Neural cell (in vitro differentiated cells): Measurements from ENCODE around the gene CAMSAP2. TPM values are rescaled to one million over a fixed set of nuclear protein-coding genes. Genes with fewer than 3 reads are reported as not detected.

Experiments used
- H2AFZ ChIP-seq: fragments of 200-600, 300-800 bp; sonication (generic), shearing (Covaris generic); 2 replicates; pipeline ENCODE4 v1.6.0; 2014; ENCODE audit warnings: low read depth, mild to moderate bottlenecking, antibody characterized with exemption, low read length, moderate library complexity
- H3F3A ChIP-seq: fragments of 200-600 bp; shearing (Covaris generic); 2 replicates; pipeline ENCODE4 v1.6.1; 2016; ENCODE audit warnings: mild to moderate bottlenecking, moderate library complexity, mixed read lengths, antibody characterized with exemption, low read length; ENCODE audit not compliant: insufficient read depth, poor library complexity, severe bottlenecking
- H3K27ac ChIP-seq: fragments of 200-600, 300-800 bp; sonication (generic), shearing (Covaris generic); 2 replicates; pipeline ENCODE4 v1.5.1; 2014; ENCODE audit warnings: mild to moderate bottlenecking, low read length, moderate library complexity
- H3K27me3 ChIP-seq: fragments of 300-800, 200-600 bp; sonication (generic), shearing (Covaris generic); 2 replicates; pipeline ENCODE4 v1.6.0; 2014; ENCODE audit warnings: mild to moderate bottlenecking, low read depth, low read length, moderate library complexity; ENCODE audit not compliant: insufficient read depth
- H3K36me3 ChIP-seq: fragments of 300-800, 200-600 bp; sonication (generic), shearing (Covaris generic); 2 replicates; pipeline ENCODE4 v1.5.1; 2014; ENCODE audit warnings: mild to moderate bottlenecking, antibody characterized with exemption, low read length, moderate library complexity; ENCODE audit not compliant: insufficient read depth
- H3K4me2 ChIP-seq: fragments of 300-800, 200-600 bp; sonication (generic), shearing (Covaris generic); 2 replicates; pipeline ENCODE4 v1.6.0; 2014; ENCODE audit warnings: mild to moderate bottlenecking, low read length
- H3K4me3 ChIP-seq: fragments of 300-800, 200-600 bp; sonication (generic), shearing (Covaris generic); 2 replicates; pipeline ENCODE4 v1.5.1; 2014; ENCODE audit warnings: mild to moderate bottlenecking, low read length, moderate library complexity
- H3K79me2 ChIP-seq: fragments of 200-600 bp; shearing (Covaris generic); replicated peaks from 2 replicates; pipeline ENCODE4 v1.6.0; 2014; ENCODE audit warnings: mild to moderate bottlenecking, low read length, moderate library complexity; ENCODE audit not compliant: insufficient read depth
- H3K9ac ChIP-seq: fragments of 300-800, 200-600 bp; sonication (generic), shearing (Covaris generic); 2 replicates; pipeline ENCODE4 v1.6.1; 2016; ENCODE audit warnings: mild to moderate bottlenecking, low read length, mixed read lengths
- H3K9me2 ChIP-seq: fragments of 200-600 bp; shearing (Covaris generic); 2 replicates; pipeline ENCODE4 v1.6.1; 2016; ENCODE audit warnings: mild to moderate bottlenecking, low read length, mixed read lengths; ENCODE audit not compliant: insufficient read depth
- H3K9me3 ChIP-seq: fragments of 200-600, 300-800 bp; sonication (generic), shearing (Covaris generic); 2 replicates; pipeline ENCODE4 v1.6.1; 2016; ENCODE audit warnings: mild to moderate bottlenecking, mixed run types, low read length, moderate library complexity, mixed read lengths
- H4K20me1 ChIP-seq: fragments of 200-600 bp; shearing (Covaris generic); 2 replicates; pipeline ENCODE4 v1.6.1; 2016; ENCODE audit warnings: mild to moderate bottlenecking, mixed run types; ENCODE audit not compliant: insufficient read depth
- EP300 ChIP-seq: fragments of 450-650 bp; conservative IDR thresholded peaks from 2 replicates; pipeline ENCODE4 v1.6.1; 2014; ENCODE audit warnings: antibody characterized with exemption, mild to moderate bottlenecking, moderate library complexity; ENCODE audit not compliant: poor library complexity, severe bottlenecking
- EZH2 ChIP-seq: fragments of 200-600, 300-800 bp; shearing (Covaris generic), sonication (generic); IDR thresholded peaks from 2 replicates; pipeline ENCODE4 v1.6.1; 2014; ENCODE audit warnings: antibody characterized with exemption, low read length, borderline replicate concordance, mild to moderate bottlenecking; ENCODE audit not compliant: insufficient read depth, poor library complexity, severe bottlenecking
- MXI1 ChIP-seq: fragments of 450-650 bp; conservative IDR thresholded peaks from 2 replicates; pipeline ENCODE4 v1.6.1; 2014; ENCODE audit warnings: antibody characterized with exemption, mild to moderate bottlenecking; ENCODE audit not compliant: poor library complexity, severe bottlenecking
- POLR2AphosphoS5 ChIP-seq: IDR thresholded peaks from 2 replicates; pipeline ENCODE4 v1.6.1; 2012
- RAD21 ChIP-seq: fragments of 450-650 bp; conservative IDR thresholded peaks from 2 replicates; pipeline ENCODE4 v1.6.1; 2014; ENCODE audit warnings: antibody characterized with exemption, mild to moderate bottlenecking, moderate library complexity
- SMC3 ChIP-seq: fragments of 450-650 bp; conservative IDR thresholded peaks from 2 replicates; pipeline ENCODE4 v1.6.1; 2014; ENCODE audit warnings: antibody characterized with exemption, mild to moderate bottlenecking, moderate library complexity; ENCODE audit not compliant: poor library complexity
- TAF1 ChIP-seq: IDR thresholded peaks from 2 replicates; pipeline ENCODE4 v1.6.1; 2012; ENCODE audit warnings: low read depth
- polyA plus RNA-seq: library from polyadenylated mRNA; depleted of rRNA; stranded (reverse); fragments of >200 nt; gene quantifications from 2 replicates; pipeline ENCODE4 v1.2.3, GENCODE V29; 2014
- TF ChIP-seq, protein P1 (sequence below): IDR thresholded peaks from 2 replicates; pipeline ENCODE4 v1.6.1; 2012; ENCODE audit warnings: borderline replicate concordance
- TF ChIP-seq, protein P2 (sequence below): fragments of 450-650 bp; IDR thresholded peaks from 2 replicates; pipeline ENCODE4 v1.5.1; 2014; ENCODE audit warnings: antibody characterized with exemption, mild to moderate bottlenecking, moderate library complexity; ENCODE audit not compliant: poor library complexity, severe bottlenecking

The CAMSAP2 gene
- polyA plus RNA-seq, 1 donor from 2014 or later: 52.7 TPM

DNA sequence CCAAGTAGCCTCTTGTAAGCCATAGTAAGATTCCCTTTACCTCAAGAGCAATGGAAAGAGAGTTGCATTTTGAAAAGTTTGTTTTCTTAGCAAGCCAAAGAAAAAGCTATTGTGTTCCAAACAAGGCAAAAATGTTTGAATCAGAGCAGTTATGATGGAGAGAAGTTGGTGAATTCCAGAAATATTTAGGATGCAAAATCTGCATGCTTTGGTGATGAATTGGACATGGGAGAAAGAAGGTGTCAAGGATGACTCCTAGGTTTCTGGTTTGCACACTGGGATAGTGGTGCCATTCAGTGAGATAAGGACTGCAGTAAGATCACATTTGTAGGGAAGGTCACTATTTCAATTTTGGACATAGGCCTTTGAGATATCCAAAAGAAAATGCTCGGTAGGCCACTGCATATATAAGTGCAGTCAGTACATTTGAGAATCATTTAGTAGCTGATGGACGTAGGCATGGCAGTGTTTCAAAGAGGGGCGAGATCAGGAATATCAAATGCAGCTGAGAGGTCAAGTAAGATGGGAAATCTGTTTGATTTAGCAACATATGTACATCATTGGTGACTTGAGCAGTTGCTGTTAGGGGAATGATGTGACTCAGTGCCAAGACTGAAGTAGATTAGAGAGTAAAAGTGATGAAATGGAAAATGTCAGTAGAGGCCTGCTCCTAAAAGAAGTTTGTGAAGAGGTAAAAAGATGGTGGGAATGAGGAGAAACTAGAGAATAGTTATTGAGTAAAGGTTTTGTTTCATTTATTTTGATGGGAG, 100.2 kb downstream of the CAMSAP2 start:
- H4K20me1 ChIP-seq: no peaks in the 10 kb centered on the region
- peaks cover 4% of the 10 kb centered on the region for H3K79me2 ChIP-seq
- H3K36me3 ChIP-seq: no peaks in the 10 kb centered on the region
- no peaks in the 10 kb centered on the region for H3F3A ChIP-seq
- peaks cover 5% of the 10 kb centered on the region for H3K9me3 ChIP-seq
- no peak overlapping the region for H2AFZ ChIP-seq
- no peaks in the 10 kb centered on the region for H3K27me3 ChIP-seq
- H3K9me2 ChIP-seq: no peaks in the 10 kb centered on the region
- H3K4me3 ChIP-seq: no peak overlapping the region
- TF ChIP-seq MXI1: no peak
- TF ChIP-seq, protein P1, sequence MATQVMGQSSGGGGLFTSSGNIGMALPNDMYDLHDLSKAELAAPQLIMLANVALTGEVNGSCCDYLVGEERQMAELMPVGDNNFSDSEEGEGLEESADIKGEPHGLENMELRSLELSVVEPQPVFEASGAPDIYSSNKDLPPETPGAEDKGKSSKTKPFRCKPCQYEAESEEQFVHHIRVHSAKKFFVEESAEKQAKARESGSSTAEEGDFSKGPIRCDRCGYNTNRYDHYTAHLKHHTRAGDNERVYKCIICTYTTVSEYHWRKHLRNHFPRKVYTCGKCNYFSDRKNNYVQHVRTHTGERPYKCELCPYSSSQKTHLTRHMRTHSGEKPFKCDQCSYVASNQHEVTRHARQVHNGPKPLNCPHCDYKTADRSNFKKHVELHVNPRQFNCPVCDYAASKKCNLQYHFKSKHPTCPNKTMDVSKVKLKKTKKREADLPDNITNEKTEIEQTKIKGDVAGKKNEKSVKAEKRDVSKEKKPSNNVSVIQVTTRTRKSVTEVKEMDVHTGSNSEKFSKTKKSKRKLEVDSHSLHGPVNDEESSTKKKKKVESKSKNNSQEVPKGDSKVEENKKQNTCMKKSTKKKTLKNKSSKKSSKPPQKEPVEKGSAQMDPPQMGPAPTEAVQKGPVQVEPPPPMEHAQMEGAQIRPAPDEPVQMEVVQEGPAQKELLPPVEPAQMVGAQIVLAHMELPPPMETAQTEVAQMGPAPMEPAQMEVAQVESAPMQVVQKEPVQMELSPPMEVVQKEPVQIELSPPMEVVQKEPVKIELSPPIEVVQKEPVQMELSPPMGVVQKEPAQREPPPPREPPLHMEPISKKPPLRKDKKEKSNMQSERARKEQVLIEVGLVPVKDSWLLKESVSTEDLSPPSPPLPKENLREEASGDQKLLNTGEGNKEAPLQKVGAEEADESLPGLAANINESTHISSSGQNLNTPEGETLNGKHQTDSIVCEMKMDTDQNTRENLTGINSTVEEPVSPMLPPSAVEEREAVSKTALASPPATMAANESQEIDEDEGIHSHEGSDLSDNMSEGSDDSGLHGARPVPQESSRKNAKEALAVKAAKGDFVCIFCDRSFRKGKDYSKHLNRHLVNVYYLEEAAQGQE: no peak
- no peak for TF ChIP-seq RAD21
- no peak for TF ChIP-seq SMC3
- TF ChIP-seq, protein P2, sequence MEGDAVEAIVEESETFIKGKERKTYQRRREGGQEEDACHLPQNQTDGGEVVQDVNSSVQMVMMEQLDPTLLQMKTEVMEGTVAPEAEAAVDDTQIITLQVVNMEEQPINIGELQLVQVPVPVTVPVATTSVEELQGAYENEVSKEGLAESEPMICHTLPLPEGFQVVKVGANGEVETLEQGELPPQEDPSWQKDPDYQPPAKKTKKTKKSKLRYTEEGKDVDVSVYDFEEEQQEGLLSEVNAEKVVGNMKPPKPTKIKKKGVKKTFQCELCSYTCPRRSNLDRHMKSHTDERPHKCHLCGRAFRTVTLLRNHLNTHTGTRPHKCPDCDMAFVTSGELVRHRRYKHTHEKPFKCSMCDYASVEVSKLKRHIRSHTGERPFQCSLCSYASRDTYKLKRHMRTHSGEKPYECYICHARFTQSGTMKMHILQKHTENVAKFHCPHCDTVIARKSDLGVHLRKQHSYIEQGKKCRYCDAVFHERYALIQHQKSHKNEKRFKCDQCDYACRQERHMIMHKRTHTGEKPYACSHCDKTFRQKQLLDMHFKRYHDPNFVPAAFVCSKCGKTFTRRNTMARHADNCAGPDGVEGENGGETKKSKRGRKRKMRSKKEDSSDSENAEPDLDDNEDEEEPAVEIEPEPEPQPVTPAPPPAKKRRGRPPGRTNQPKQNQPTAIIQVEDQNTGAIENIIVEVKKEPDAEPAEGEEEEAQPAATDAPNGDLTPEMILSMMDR: no peak
- TF ChIP-seq EZH2: no peak
- TF ChIP-seq EP300: no peak
- TF ChIP-seq TAF1: no peak
- TF ChIP-seq POLR2AphosphoS5: no peak
- H3K27ac ChIP-seq: no peak overlapping the region
- H3K4me2 ChIP-seq: no peak overlapping the region
- H3K9ac ChIP-seq: no peak overlapping the region

DNA sequence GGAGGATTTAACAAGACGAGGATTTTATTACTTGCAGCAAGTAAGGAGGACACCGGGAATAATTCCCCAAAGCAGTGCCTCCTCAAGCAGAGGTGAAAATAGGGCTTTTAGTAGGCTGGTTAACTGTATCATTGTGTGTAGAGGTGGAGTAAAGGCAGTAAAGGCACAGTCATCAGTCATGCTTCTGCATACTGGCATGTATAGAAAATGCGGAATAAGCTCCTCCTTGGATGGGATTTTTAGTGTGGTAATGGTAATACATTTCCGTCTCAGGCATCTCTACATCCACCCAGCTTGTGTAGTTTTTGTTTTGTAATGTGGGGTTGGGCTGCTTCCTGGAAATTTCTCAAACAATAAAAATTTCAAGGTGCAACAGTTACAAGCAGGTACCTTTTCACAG, 106.7 kb downstream of the CAMSAP2 start:
- no peaks in the 10 kb centered on the region for H3K79me2 ChIP-seq
- H3K27ac ChIP-seq: no peak overlapping the region
- no peak overlapping the region for H2AFZ ChIP-seq
- H3F3A ChIP-seq: no peaks in the 10 kb centered on the region
- H4K20me1 ChIP-seq: no peaks in the 10 kb centered on the region
- no peaks in the 10 kb centered on the region for H3K9me2 ChIP-seq
- H3K9me3 ChIP-seq: no peaks in the 10 kb centered on the region
- no peak overlapping the region for H3K4me2 ChIP-seq
- H3K36me3 ChIP-seq: peaks cover 9% of the 10 kb centered on the region
- TF ChIP-seq POLR2AphosphoS5: no peak
- TF ChIP-seq, protein P2: no peak
- TF ChIP-seq MXI1: no peak
- no peak for TF ChIP-seq EP300
- no peak for TF ChIP-seq TAF1
- TF ChIP-seq RAD21: no peak
- TF ChIP-seq, protein P1: no peak
- TF ChIP-seq EZH2: no peak
- TF ChIP-seq SMC3: no peak
- H3K27me3 ChIP-seq: no peaks in the 10 kb centered on the region
- no peak overlapping the region for H3K9ac ChIP-seq
- H3K4me3 ChIP-seq: no peak overlapping the region
